Stimulated activated CD4-positive, alpha-beta T cell treated with anti-CD3 and anti-CD28 coated beads, Interleukin-15, amount 100 ng/mL, for 24 hours (primary cell): ENCODE results near the gene KRTAP12-2.
"Not testable (repeated sequence)": the region's sequence is repeated elsewhere in the genome, so short reads cannot be mapped to it uniquely, and the experiment has no call there.

ENCODE experiments used
- DNase-seq: peaks from one replicate; pipeline ENCODE4 v3.0.0-alpha.2; 2020

Gene KRTAP12-2

GRCh38 chr21:44682580-44683151, 15.9 kb upstream of the KRTAP12-2 start:
- no peak for DNase-seq

GRCh38 chr21:44681861-44682579, 15.3 kb upstream of the KRTAP12-2 start, which contains the start of gene KRTAP12-1:
KRTAP12-1 (minus strand) TSS chr21:44682163; CDS start chr21:44682123, 40 bp downstream.
- DNase-seq: no peak

DNA sequence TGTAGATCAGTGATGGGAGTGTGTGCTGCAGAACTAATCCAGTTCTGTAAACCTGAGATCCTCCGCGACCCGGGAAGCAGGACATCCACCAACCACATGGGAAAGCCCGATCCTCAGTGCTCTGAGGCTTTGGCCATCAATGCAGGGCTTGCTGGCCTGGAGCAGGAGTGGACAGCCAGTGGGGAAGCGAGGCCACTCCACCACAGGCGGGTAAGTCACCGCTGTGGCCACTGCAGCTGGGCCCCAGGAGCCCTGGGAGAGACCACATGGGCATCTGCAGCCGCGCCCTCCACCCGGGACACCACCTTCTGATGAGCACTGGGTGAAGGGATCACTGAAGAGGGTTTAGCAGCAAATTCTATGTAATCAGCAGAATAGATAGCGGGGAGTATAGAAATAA, 14.4 kb upstream of the KRTAP12-2 start:
- DNase-seq: no peak

DNA sequence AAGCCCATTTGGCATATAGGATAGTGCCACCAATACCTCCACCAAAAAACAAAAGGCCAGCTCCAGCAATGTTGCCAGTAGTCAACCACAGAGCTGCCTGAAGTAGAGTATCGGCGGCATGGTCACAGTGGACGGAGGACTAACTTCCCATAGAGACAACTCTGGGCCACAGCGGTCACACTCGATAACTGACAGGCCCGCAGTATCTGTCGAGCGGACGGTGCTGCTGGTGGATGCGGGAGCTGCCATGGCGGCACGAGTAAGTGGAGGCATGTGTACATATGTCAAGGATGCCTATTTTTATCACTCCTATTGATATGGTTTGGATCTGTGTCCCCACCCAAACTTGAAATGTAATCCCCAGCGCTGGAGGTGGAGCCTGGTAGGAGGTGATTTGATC, 11.2 kb upstream of the KRTAP12-2 start:
- no peak for DNase-seq

- DNase-seq: no peak
Observed at GRCh38 chr21:44671911-44672310, 5.2 kb upstream of the KRTAP12-2 start.

GRCh38 chr21:44670642-44671432, 4.1 kb upstream of the KRTAP12-2 start:
- no peak for DNase-seq

DNA sequence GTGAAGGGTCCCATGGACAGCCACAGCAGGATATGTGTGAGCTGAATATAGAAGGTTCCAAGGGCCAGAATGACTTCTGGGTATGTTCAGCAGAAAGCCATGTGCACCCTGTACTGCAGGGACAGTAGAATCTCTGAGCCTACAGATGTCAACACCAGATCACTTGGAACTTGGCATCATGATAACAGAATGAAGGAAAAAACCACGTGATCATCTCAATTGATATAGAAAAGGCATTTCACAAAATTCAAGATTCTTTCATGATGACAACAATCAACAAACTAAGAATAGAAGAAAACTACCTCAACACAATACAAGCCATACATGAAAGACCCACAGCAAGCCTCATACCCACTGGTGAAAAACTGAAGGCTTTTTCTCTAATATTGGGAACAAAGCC, 885 bp upstream of the KRTAP12-2 start:
- no peak for DNase-seq

GRCh38 chr21:44664691-44665090, 2.0 kb downstream of the KRTAP12-2 start:
- DNase-seq: no peak

GRCh38 chr21:44661567-44661966, 5.2 kb downstream of the KRTAP12-2 start:
- not testable (repeated sequence) for DNase-seq

DNA sequence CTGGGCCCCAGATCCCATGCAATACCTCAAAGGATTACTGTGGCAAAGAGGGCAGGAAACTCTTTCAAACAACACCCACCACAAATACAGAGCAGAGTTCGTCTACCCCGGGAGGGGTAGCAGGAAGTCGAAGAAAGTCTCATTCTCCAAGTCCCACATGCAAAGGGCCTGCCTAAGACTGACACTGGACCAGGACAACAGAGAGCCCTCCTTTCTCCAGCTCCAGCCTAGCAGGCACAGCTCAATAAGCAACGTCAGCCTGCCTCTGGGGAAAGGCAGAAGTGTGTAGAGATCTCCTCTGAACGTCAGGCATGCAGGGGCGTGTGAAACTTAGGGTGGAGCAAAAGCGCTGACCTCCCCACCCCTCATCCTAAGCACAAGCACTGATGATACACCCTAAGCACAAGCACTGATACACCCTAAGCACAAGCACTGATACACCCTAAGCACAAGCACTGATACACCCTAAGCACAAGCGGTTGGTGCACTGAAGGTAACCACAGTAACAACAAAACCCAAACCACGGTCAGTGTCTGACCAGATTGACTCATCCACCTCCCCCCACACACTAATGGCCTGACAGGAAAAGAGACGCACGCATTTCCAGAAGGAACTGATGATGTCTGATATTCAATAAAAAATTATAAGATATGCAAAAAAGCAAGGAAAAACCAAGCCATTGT, 7.7 kb downstream of the KRTAP12-2 start:
- no peak for DNase-seq

- DNase-seq: no peak
Observed at GRCh38 chr21:44658541-44658910, 8.2 kb downstream of the KRTAP12-2 start.

DNA sequence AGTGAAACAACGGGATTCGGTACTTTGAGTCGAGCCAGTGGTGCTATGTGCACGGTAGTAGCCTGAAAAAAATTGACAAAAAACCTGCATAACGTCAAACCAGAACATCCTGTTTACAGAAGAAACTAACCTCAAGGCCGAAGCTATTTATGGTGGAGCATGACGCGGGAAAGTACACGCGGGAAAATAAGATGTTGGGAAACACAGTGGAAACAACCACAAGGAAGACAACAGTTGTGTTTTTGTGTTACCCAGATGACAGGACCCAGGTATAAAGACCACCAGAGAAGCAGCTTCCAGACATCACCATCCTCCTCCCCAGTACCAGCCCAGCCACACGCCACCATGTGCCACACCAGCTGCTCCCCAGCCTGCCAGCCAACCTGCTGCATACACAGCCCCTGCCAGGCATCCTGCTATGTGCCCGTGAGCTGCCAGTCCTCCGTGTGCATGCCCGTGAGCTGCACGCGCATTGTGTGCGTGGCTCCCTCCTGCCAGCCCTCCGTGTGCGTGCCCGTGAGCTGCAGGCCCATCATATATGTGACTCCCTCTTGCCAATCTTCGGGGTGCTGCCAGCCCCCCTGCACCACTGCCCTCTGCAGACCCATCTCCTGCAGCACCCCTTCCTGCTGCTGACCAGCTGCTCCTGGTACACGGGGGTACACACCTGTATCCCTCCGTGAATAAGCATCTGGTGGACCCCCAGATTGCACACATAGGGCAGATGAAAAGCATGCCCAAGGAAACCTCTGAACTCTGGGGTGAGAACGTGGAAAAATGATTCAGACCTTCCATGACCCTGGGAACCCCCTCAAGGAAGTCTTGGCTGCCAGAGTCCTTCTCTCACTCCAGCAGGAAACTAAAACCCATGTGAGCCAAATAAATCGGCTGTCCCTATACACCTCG, 8.8 kb downstream of the KRTAP12-2 start, which contains the start of gene KRTAP12-3:
TSS of gene KRTAP12-3 (plus strand) at position 298 of the 906 bp plus-strand sequence. CDS start at position 346, 48 bp downstream.
- peak; percentile 17 for DNase-seq

GRCh38 chr21:44656868-44657267, 9.9 kb downstream of the KRTAP12-2 start:
- DNase-seq: no peak

DNA sequence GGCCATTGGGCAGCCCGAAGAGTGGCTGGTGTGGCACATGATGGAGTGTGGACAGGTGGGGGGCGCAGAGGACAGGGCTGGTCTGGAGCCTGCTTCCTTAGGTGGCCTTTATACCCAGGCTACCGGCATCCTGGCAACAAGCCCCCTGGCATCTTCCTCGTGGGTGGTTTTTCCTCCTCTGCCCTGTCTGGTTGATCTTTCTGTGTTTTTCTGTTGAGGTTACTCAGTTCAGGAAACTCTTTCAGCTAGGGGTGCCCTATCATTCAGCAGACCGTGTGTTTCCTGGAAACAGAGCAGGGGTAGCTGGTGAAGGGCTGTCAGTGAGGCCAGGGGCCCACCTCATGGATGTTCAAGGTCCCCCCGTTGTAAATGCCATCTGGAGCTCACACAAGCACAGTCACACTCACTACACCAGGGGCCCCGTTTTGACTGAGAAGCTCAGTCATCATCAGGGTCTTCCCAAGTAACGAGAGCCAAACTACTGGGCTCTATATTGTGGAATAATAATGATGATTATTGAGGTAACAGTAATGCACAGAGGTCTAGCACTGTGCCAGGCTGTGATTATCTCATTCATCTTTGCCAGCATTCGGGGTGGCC, 12.1 kb downstream of the KRTAP12-2 start, which contains the start of gene KRTAP12-4:
TSS of gene KRTAP12-4 (minus strand) at position 84 of the 600 bp plus-strand sequence. CDS start at position 39, 45 bp downstream.
- no peak for DNase-seq

GRCh38 chr21:44653656-44654575, 12.8 kb downstream of the KRTAP12-2 start:
- peak; percentile 22 for DNase-seq

GRCh38 chr21:44653123-44653522, 13.6 kb downstream of the KRTAP12-2 start:
- DNase-seq: no peak

DNA sequence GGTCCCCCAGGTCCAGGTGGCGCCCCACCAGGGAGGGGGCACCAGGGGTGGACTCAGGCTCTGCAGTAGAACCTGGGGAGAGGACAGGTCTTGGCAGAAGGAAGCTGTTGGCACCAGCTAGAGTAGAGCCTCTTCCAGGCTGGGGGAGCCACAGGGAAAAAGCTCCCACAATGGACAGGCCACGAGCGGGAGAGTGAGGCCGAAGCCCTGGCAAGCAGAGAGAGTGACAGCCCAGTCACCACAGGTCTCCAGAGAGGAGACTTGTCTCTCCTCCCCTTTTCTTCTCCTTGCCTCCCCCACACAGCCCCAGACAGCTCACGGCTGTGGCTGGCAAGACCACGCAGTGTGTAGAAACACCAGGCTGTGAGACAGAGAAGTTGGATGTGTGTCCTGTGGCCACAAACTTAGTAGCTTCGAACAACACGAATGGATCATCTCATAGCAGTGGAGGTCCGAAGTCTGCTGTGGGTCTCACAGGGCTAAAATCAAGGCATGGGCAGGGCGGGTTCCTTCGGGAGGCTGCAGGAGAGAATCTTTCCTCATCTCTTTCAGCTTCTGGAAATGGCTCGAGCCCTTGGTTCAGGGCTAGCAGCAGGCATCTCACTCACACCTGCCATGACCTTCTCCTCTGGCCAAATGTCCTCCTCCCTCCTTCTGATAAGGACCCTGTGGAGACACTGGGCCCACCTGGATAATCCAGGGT, 15.6 kb downstream of the KRTAP12-2 start:
- no peak for DNase-seq

GRCh38 chr21:44650265-44650972, 16.3 kb downstream of the KRTAP12-2 start:
- DNase-seq: no peak

DNA sequence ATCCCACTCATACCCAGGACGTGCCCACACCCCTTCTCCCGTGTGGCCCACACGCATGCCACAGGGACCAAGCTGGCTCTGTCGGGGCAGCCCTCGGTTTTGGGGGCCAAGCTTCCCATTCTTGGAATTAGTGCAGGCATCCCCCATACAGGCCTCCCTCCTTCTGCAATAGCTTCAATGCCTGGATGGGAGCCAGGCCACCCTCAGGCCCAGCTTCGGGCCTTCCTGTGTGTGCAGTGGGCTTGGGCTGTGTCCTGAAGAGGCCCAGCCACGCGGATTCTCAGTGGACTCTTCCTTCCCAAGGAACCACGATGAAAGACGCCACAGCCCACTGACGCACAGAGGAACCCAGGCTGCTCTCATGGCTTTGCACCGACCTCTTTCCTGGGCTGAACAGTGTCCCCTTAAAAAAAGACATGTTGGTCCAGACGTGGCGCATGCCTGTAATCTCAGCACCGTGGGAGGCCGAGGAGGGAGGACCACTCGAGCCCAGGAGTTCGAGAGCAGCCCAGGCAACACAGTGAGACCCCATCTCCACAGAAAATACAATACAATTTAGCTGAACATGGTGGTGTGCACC, 17.1 kb downstream of the KRTAP12-2 start:
- no peak for DNase-seq
